Colonic mucosa (tissue), 4 donors: ENCODE results near the gene AARS2. TPM values are rescaled to one million over a fixed set of nuclear protein-coding genes. Genes with fewer than 3 reads are reported as not detected.
"Not testable (repeated sequence)": the region's sequence is repeated elsewhere in the genome, so short reads cannot be mapped to it uniquely, and the experiment has no call there.

Experiments used
- DNase-seq: peaks from one replicate; pipeline ENCODE4 v3.0.0-alpha.2; 2020
- H3K27ac ChIP-seq: fragments of 200-600 bp; one replicate; pipeline ENCODE4 v1.8.0; 2021
- H3K27me3 ChIP-seq: fragments of 200-600 bp; one replicate; pipeline ENCODE4 v1.8.0; 2021
- H3K36me3 ChIP-seq: fragments of 200-600 bp; one replicate; pipeline ENCODE4 v1.8.0; 2021
- H3K4me1 ChIP-seq: fragments of 200-600 bp; one replicate; pipeline ENCODE4 v1.8.0; 2021; ENCODE audit warnings: mild to moderate bottlenecking
- H3K4me3 ChIP-seq: fragments of 200-600 bp; one replicate; pipeline ENCODE4 v1.8.0; 2021
- H3K9ac ChIP-seq, 2 donors: one replicate each; pipeline ENCODE4 v1.7.0; 2013; ENCODE audit warnings: control low read depth in 2 of 2, low read depth in 2 of 2, low read length in 2 of 2
- H3K9me3 ChIP-seq: fragments of 200-600 bp; one replicate; pipeline ENCODE4 v1.8.0; 2021
- CTCF ChIP-seq: fragments of 200-600 bp; IDR thresholded peaks from one replicate; pipeline ENCODE4 v1.8.0; 2022; ENCODE audit warnings: antibody characterized with exemption, mild to moderate bottlenecking
- intact Hi-C: fragments of 100-400 bp; cut with DNase I; formaldehyde crosslinking; loops from one replicate; pipeline ENCODE4 v1.14.1; 2022
- total RNA-seq, 2 donors: library from RNA; stranded (reverse); fragmentation: NEBNext Ultra II Directional in 1 of 2; extraction: Animal tissue kit (Norgen Biotek cat#: 25700) in 1 of 2; gene quantifications; one replicate each; pipeline ENCODE4 v1.2.1, GENCODE V29; 2021
- donor health status: healthy.
- donor health status: DM: no; HTN: no; CAD: no.
- donor health status: DM: no; HTN: no; CAD: no.

Gene AARS2
- total RNA-seq, 2 donors from 2014 or later = 9.0 to 27.7 TPM

DNA sequence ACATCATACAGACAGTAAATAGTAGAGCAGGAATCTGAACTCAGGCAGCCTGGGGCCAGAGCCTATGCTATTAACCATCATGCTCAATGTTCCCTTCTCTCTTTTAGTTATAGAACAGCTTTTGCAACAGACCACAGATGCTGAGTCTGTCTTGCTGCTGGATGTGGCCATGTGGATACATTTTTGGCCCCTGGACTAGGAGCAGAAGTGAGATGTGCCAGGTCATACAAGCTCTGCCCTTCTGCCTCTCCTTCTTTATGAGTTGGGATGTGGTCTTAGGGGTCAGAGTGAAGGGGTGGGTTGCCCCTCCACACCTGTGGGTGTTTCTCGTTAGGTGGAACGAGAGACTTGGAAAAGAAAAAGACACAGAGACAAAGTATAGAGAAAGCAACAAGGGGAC lies 14.6 kb upstream of the AARS2 start:
- H3K9me3 ChIP-seq = no peaks in the 10 kb centered on the region
- no peaks in the 10 kb centered on the region for H3K36me3 ChIP-seq
- no peak overlapping the region for H3K4me3 ChIP-seq
- H3K4me1 ChIP-seq = no peaks in the 10 kb centered on the region
- H3K27ac ChIP-seq = no peak overlapping the region
- peaks cover 8% of the 10 kb centered on the region for H3K27me3 ChIP-seq
- H3K9ac ChIP-seq = no peak overlapping the region
- intact Hi-C loops = no loop called here
- no peak for DNase-seq
- TF ChIP-seq CTCF = no peak

GRCh38 chr6:44327096-44327495 lies 13.9 kb upstream of the AARS2 start:
- Histone ChIP-seq H3K36me3 (no peaks in the 10 kb centered on the region), H3K27ac (no peak overlapping the region)

GRCh38 chr6:44321210-44321609 lies 8.1 kb upstream of the AARS2 start:
- no peak overlapping the region for H3K9ac ChIP-seq
- TF ChIP-seq CTCF = no peak
- no peaks in the 10 kb centered on the region for H3K36me3 ChIP-seq
- intact Hi-C loops = no loop called here
- no peaks in the 10 kb centered on the region for H3K4me1 ChIP-seq
- no peaks in the 10 kb centered on the region for H3K27me3 ChIP-seq
- DNase-seq = no peak
- no peak overlapping the region for H3K4me3 ChIP-seq
- H3K27ac ChIP-seq = no peak overlapping the region
- no peaks in the 10 kb centered on the region for H3K9me3 ChIP-seq

More at GRCh38 chr6:44327096-44327495, 13.9 kb upstream of the AARS2 start:
- TF ChIP-seq CTCF = no peak
- no peak overlapping the region for H3K9ac ChIP-seq
- no peak overlapping the region for H3K4me3 ChIP-seq
- DNase-seq = no peak
- H3K9me3 ChIP-seq = no peaks in the 10 kb centered on the region
- no peaks in the 10 kb centered on the region for H3K4me1 ChIP-seq
- intact Hi-C loops = no loop called here
- H3K27me3 ChIP-seq = peaks cover 8% of the 10 kb centered on the region

DNA sequence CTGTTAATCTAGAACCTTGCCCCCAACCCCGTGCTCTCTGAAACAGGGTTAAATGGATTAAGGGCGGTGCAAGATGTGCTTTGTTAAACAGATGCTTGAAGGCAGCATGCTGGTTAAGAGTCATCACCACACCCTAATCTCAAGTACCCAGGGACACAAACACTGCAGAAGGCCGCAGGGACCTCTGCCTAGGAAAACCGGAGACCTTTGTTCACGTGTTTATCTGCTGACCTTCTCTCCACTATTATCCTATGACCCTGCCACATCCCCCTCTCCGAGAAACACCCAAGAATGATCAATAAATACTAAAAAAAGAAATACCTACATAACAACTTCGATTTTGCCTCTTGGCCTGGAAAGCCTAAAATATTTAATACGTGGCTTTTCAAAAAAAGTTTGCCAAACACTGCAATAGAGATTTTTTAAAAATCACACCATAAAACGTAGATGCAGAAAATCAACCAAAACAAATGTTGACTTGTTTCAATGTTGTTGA lies 4.0 kb upstream of the AARS2 start:
- H3K4me3 ChIP-seq, intact Hi-C loops, H3K9me3 ChIP-seq, H3K36me3 ChIP-seq, H3K27ac ChIP-seq, H3K9ac ChIP-seq, H3K27me3 ChIP-seq, DNase-seq, H3K4me1 ChIP-seq: not testable (repeated sequence)

- DNase-seq = no peak
- Histone ChIP-seq H3K27ac (no peak overlapping the region), H3K36me3 (no peaks in the 10 kb centered on the region), H3K27me3 (no peaks in the 10 kb centered on the region), H3K9ac (no peak overlapping the region), H3K4me1 (no peaks in the 10 kb centered on the region), H3K4me3 (no peak overlapping the region), H3K9me3 (no peaks in the 10 kb centered on the region)
- TF ChIP-seq CTCF = no peak
- intact Hi-C loops = no loop called here
These were observed 3.3 kb upstream of the AARS2 start for GRCh38 chr6:44316481-44316880.

DNA sequence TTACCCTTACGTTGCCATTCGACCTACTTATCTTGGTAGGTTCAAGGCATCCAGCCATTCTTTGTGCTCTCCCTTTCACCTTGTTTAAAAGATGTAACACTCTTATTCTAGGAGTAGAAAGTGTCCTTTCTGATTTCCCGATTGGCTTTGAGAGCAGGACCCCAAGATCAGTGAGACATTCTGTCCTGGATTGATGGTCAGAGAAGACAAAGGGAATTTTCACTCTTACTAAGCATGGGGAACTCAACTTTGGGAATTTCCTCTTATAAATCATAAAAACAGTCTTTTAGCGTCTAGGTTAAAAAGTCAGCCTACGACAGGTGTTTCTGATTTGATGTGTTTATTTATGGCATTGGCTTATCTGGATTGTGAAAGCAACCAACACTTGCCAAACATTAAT lies 2.8 kb upstream of the AARS2 start:
- H3K9me3 ChIP-seq = no peaks in the 10 kb centered on the region
- H3K27me3 ChIP-seq = no peaks in the 10 kb centered on the region
- no peak overlapping the region for H3K9ac ChIP-seq
- TF ChIP-seq CTCF = no peak
- no peak overlapping the region for H3K4me3 ChIP-seq
- DNase-seq = no peak
- intact Hi-C loops = no loop called here
- H3K36me3 ChIP-seq = no peaks in the 10 kb centered on the region
- H3K4me1 ChIP-seq = no peaks in the 10 kb centered on the region
- no peak overlapping the region for H3K27ac ChIP-seq
